Right ventricle myocardium inferior (tissue), 1 donor: ENCODE results near the gene UBQLN4. TPM values are rescaled to one million over a fixed set of nuclear protein-coding genes. Genes with fewer than 3 reads are reported as not detected.
"Not testable (repeated sequence)": the region's sequence is repeated elsewhere in the genome, so short reads cannot be mapped to it uniquely, and the experiment has no call there.

Experiments used
- ATAC-seq: fragments of 200-7000 bp; cut with Tn5 transposase; one replicate; pipeline ENCODE4 v1.9.1; 2020; ENCODE audit warnings: mild to moderate bottlenecking, moderate library complexity
- DNase-seq: peaks from one replicate; pipeline ENCODE4 v3.0.0; 2021; ENCODE audit errors: missing footprints
- intact Hi-C: fragments of 100-400 bp; cut with DNase I; formaldehyde crosslinking; loops from one replicate; pipeline ENCODE4 v1.11.0; 2022
- total RNA-seq: library from RNA; stranded (reverse); fragmentation: NEBNext Ultra II Directional; extraction: Animal tissue kit (Norgen Biotek cat#: 25700); gene quantifications from one replicate; pipeline ENCODE4 v1.2.1, GENCODE V29; 2021
- donor health status: DM: no; HTN: yes; CAD: no; lungs with severe emphysema.

UBQLN4 gene
- total RNA-seq, 1 donor from 2014 or later = 33.5 TPM

DNA sequence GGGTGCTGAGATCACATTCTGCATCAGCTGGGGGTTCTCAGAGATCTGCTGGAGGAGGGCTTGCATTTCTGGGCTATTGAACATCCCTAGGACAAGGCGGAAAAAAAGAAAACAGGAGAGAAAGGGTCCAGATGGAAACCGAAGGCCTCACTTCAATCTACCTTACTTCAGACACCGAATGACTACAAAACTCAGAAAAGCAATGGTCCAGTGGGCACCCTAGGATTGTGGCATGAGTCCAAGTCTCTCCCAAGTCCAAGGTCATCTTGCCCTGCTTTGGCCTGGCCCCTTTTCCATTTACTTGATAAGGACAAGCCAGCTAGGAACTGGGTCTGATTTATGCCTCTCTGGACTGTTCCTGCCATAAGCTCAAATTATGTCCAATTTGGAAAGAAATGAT is 10.8 kb downstream of the UBQLN4 start:
- intact Hi-C loops = no loop called here
- ATAC-seq (no peak), DNase-seq (no peak)

DNA sequence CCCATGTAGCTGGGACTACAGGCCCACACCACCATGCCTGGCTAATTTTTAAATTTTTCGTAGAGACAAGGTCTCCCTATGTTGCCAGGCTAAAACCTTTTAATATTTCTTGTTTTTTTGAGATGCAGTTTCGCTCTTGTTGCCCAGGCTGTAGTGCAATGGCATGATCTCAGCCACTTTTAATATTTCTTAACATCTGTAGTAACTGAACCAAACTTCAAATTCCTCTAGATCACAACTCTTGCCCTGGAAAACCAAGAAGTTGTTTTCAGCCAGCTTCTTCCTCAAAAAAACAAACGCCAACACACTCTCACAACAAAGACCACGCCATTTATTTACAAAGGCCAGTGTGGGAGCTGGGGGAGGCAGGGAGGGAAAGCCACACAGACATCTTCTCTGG is 18.6 kb downstream of the UBQLN4 start:
- ATAC-seq, intact Hi-C loops, DNase-seq: not testable (repeated sequence)

- ATAC-seq (no peak), DNase-seq (no peak)
- intact Hi-C loops = no loop called here
These were observed 20.6 kb downstream of the UBQLN4 start for GRCh38 chr1:156033011-156033410.

DNA sequence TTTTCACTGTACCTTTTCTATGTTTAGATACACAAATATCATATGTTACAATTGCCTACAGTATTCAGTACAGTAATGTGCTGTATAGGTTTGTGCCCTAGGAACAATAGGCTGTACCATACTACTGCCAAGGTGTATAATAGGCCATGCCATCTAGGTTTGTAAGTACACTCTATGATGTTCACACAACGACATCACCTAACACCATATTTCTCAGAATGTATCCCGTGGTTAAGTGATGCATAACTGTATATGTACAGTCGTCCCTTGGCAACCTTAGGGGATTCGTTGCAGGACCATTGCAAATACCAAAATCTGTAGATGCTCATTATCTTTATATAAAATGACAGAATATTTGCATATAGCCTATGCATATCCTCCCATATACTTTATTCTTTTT is 27.0 kb downstream of the UBQLN4 start:
- intact Hi-C loops = no loop called here
- ATAC-seq (no peak), DNase-seq (no peak)

DNA sequence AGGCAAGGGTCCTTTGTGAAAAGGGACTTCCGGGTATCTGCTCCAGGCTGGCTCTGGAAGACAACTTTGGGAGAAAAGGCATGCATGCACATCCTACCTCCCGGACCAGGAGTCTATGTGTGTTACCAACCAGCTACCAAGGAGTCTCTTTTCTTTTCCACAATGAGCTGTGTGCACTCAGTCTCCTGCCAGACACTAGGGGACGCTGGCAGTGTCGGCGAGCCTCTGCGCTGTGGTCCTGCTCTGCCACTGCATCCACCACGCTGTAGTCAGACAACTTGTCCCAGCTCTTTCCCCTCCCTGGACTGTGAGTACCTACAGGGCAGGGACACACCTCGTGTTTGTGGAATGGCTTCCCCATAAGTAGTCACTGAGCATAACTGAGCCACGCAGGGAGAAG is 27.7 kb downstream of the UBQLN4 start:
- DNase-seq (no peak), ATAC-seq (peak; percentile 62)
- intact Hi-C loops = no loop called here

DNA sequence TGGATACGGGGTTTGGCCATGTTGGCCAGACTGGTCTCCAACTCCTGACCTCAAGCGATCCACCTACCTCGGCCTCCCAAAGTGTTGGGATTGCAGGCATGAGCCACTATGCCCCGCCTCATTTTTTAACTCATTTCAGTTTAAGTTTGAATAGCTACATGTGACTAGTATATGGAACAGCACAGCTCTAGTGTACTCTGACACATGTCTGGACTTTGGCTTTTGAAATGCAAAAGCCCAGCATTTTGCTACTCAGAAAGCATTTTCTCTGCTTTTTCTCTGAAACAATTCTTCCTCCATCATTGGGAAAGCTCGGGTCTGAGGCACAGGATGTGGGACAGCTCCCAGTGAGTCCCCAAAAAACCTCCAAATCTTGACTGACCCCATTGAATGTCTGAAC is 28.8 kb downstream of the UBQLN4 start:
- ATAC-seq (no peak), DNase-seq (no peak)
- intact Hi-C loops = no loop called here

- ATAC-seq = no peak
- intact Hi-C loops = loop anchor here (2.0 kb wide), 1 partner anchor 31 kb away; the partner anchor contains the start of gene UBQLN4
These were observed 31.6 kb downstream of the UBQLN4 start for GRCh38 chr1:156021954-156022353.

GRCh38 chr1:156021093-156021428 is 32.5 kb downstream of the UBQLN4 start:
- intact Hi-C loops = loop anchor here (2.0 kb wide), 1 partner anchor 32 kb away; the partner anchor contains the start of gene UBQLN4

More at GRCh38 chr1:156021954-156022353, 31.6 kb downstream of the UBQLN4 start:
- DNase-seq = no peak

DNA sequence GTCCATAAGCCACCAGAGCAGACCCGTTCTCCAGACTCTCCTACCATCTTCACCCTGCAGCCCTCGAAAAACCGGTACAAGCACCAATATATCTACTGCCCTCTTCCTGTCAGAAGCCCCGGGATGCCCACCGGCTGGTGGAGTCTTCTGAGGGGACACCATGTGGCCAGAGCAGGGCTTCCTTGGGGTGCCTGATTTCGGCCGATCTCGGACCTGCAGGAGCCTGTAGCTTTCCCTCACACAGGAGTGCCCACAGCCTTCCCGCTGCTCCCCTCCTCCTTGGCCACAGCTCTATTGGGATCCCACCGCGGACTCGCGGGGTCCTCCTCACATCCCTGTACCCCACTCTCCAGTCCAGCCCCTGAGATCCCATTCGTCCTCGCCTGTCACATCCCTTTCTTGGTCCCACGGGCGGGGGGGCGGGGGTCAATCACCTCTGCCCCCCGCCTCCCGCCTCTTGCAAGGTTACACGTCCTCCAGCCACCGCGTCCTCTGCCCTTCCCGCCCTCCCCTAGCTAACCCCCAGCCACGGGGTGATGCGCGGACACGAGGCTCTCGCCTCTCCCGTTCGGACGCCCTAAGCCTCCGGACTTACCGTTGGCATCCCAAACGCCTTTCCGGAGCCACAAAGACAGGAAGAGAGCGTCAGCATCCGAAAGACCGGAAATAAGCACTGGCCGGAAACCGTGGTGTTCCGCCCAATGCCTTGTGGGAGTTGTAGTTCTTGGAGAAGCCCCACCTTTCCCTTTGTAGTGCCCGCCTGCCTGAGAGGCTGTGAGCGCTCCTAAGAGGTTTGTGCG is 33.1 kb downstream of the UBQLN4 start, which contains the start of gene SSR2:
Gene SSR2 (minus strand): TSS at position 659 of the 800 bp plus-strand sequence. CDS start 784 bp downstream, outside the sequence.
- intact Hi-C loops = loop anchor here (2.0 kb wide), 1 partner anchor 32 kb away; the partner anchor contains the start of gene UBQLN4
- ATAC-seq (peak; percentile 98), DNase-seq (peak; percentile 90)

More at GRCh38 chr1:156021093-156021428, 32.5 kb downstream of the UBQLN4 start:
- DNase-seq = no peak
- ATAC-seq = no peak

- DNase-seq = no peak
- ATAC-seq = no peak
- intact Hi-C loops = loop anchor here (2.0 kb wide), 1 partner anchor 33 kb away; the partner anchor contains the start of gene UBQLN4
These were observed 33.7 kb downstream of the UBQLN4 start for GRCh38 chr1:156019946-156020292.

DNA sequence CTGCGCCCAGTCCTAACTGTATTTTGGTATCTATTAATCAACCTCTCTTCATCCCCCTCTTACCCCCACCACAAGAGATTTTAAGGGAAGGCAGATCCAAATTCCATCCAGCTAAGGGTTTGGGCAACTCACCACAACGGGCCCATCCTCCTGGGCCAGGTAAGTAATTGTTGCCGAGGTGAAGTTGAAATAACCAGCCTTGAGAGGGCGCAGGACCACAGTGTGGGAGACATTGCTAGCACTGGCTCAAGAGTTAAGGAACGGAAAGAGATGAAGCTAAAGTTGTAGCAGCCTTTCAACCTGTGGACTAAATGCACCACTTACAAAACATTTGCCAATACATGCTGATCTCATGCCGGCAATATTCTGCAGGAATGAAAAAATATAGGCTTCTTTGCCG is 38.8 kb downstream of the UBQLN4 start:
- ATAC-seq (no peak), DNase-seq (no peak)
- intact Hi-C loops = no loop called here

- no peak for ATAC-seq
- intact Hi-C loops = no loop called here
- DNase-seq = no peak
These were observed 41.4 kb downstream of the UBQLN4 start for GRCh38 chr1:156012051-156012817.

GRCh38 chr1:156009404-156009803 is 44.2 kb downstream of the UBQLN4 start:
- intact Hi-C loops = no loop called here
- DNase-seq (no peak), ATAC-seq (no peak)

GRCh38 chr1:156006666-156007376 is 46.8 kb downstream of the UBQLN4 start:
- intact Hi-C loops = no loop called here
- ATAC-seq (no peak), DNase-seq (no peak)

GRCh38 chr1:156004843-156005584 is 48.6 kb downstream of the UBQLN4 start:
- intact Hi-C loops = no loop called here
- no peak for DNase-seq
- ATAC-seq = no peak

DNA sequence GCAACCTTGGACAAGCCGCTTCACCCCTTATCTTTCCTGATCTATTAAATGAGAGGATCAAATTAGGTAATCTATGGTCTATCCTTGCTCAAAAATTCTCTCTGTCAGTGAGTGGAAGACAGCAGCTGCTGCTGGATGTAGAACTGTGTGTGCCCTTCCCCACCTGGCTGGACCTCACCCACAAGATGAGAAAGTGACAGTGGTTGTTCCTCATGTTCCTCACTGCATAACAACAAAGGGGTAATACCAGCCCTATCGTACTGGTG is 49.7 kb downstream of the UBQLN4 start:
- DNase-seq = no peak
- no peak for ATAC-seq
- intact Hi-C loops = no loop called here

- ATAC-seq (no peak), DNase-seq (no peak)
- intact Hi-C loops = no loop called here
These were observed 51.2 kb downstream of the UBQLN4 start for GRCh38 chr1:156002188-156002911.

- ATAC-seq (no peak), DNase-seq (no peak)
- intact Hi-C loops = no loop called here
These were observed 51.9 kb downstream of the UBQLN4 start for GRCh38 chr1:156001662-156002171.
